Activated CD8-positive, alpha-beta T cell treated with anti-CD3 and anti-CD28 coated beads for 36 hours (primary cell): ENCODE data around the gene RAC3. TPM values are rescaled to one million over a fixed set of nuclear protein-coding genes. Genes with fewer than 3 reads are reported as not detected.
A peak's percentile ranks its signal among the peaks of the same experiment; 100 is the strongest.

Source experiments
- ATAC-seq: fragments of 200-7000 bp; cut with Tn5 transposase; one replicate; pipeline ENCODE4 v1.10.0; 2021; ENCODE audit warnings: mild to moderate bottlenecking, moderate library complexity
- CTCF ChIA-PET: fragments of 350-600 bp; sonication (Branson Sonifier 250); formaldehyde crosslinking; loops from one replicate; lab custom pipeline; 2021; ENCODE audit warnings: antibody characterized with exemption; lab: Charles Lee
- POLR2A ChIA-PET: fragments of 350-600 bp; sonication (Branson Sonifier 250); formaldehyde crosslinking; loops from one replicate; lab custom pipeline; 2021; ENCODE audit warnings: antibody characterized with exemption; lab: Charles Lee
- DNase-seq: peaks from one replicate; pipeline ENCODE4 v3.0.0-alpha.2; 2020
- H3K27ac Mint-ChIP-seq: one replicate; pipeline ENCODE4 v1.8.0; 2021; ENCODE audit warnings: mild to moderate bottlenecking, mixed read lengths
- H3K27me3 Mint-ChIP-seq: one replicate; pipeline ENCODE4 v1.8.0; 2021; ENCODE audit warnings: mixed read lengths
- H3K36me3 Mint-ChIP-seq: one replicate; pipeline ENCODE4 v1.8.0; 2021; ENCODE audit warnings: low read depth, mixed read lengths
- H3K4me1 Mint-ChIP-seq: one replicate; pipeline ENCODE4 v1.8.0; 2021; ENCODE audit warnings: low read depth, mixed read lengths
- H3K4me3 Mint-ChIP-seq: one replicate; pipeline ENCODE4 v1.8.0; 2021; ENCODE audit warnings: mild to moderate bottlenecking, moderate library complexity, mixed read lengths
- H3K9me3 Mint-ChIP-seq: one replicate; pipeline ENCODE4 v1.8.0; 2021; ENCODE audit warnings: mixed read lengths
- CTCF ChIP-seq: fragments of 200-600 bp; IDR thresholded peaks from one replicate; pipeline ENCODE4 v1.8.0; 2022; ENCODE audit warnings: antibody characterized with exemption, mild to moderate bottlenecking
- intact Hi-C: fragments of 100-400 bp; cut with micrococcal nuclease; formaldehyde crosslinking; loops from one replicate; pipeline ENCODE4 v1.10.0; 2022
- total RNA-seq, 2 experiments: library from RNA; stranded (reverse); gene quantifications; one replicate each; pipeline ENCODE4 v1.2.3, GENCODE V29; 2021

Gene RAC3
- total RNA-seq, 2 experiments from 2014 or later, result 5.5 to 5.8 TPM

GRCh38 chr17:82003411-82004381 is 27.8 kb upstream of the RAC3 start:
- intact Hi-C loops, result no loop called here
- H3K27ac Mint-ChIP-seq, result no peak overlapping the region
- TF ChIP-seq CTCF, result no peak

GRCh38 chr17:82004517-82005455 is 26.7 kb upstream of the RAC3 start:
- no peak for TF ChIP-seq CTCF
- Mint-ChIP-seq H3K4me3 (no peak overlapping the region), H3K9me3 (no peaks in the 10 kb centered on the region), H3K36me3 (no peaks in the 10 kb centered on the region), H3K4me1 (peaks cover 6% of the 10 kb centered on the region), H3K27ac (no peak overlapping the region), H3K27me3 (no peaks in the 10 kb centered on the region)
- intact Hi-C loops, result no loop called here
- no peak for DNase-seq
- ATAC-seq, result no peak
- POLR2A ChIA-PET, result no interaction called here
- CTCF ChIA-PET, result interaction anchor here (1.1 to 3.5 kb wide), 3 partner anchors 15 to 45 kb away, joined by 3 to 11 read pairs (median 5); no protein-coding TSS in a partner anchor

More at GRCh38 chr17:82003411-82004381, 27.8 kb upstream of the RAC3 start:
- Mint-ChIP-seq H3K4me3 (no peak overlapping the region), H3K4me1 (no peaks in the 10 kb centered on the region), H3K36me3 (no peaks in the 10 kb centered on the region), H3K27me3 (no peaks in the 10 kb centered on the region), H3K9me3 (no peaks in the 10 kb centered on the region)
- ChIA-PET CTCF (interaction anchor here (1.4 to 3.5 kb wide), 2 partner anchors 17 to 44 kb away, joined by 5 to 11 read pairs; no protein-coding TSS in a partner anchor), POLR2A (interaction anchor here (0.6 kb wide), 2 partner anchors 179 to 507 kb away, joined by 3 read pairs; no protein-coding TSS in a partner anchor)
- DNase-seq, result peak; percentile 23
- peak; percentile 59 for ATAC-seq

DNA sequence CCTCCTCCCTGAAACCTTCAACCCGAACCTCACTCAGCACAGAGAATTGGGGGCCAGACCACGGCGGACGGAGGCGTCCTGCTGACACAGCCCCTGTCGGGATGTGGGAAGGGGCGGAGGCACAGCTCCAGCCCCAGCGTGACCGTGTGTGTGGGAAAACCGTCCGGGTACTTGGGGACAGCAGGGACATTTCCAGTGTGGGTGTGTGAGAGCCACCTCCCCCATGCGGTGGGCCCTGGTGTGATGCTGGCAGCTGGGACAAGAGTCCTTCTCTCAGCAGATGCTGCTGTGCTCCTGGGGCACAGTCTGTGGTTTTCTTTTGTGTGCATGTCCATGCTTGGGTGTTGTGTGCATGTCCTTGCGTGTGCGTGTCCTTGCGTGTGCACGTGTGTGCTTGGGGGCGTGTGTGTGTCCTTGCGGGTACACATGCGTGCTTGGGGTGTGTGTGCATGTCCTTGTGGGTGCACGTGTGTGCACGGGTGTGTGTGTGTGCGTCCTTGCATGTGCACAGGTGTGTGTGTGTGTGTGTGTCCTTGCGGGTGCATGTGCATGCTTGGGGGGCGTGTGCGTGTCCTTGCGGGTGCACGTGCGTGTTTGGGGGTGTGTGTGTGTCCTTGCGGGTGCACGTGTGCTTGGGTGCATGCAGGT is 25.7 kb upstream of the RAC3 start:
- ChIA-PET POLR2A (no interaction called here), CTCF (no interaction called here)
- no peak for TF ChIP-seq CTCF
- no peak for ATAC-seq
- Mint-ChIP-seq H3K9me3 (no peaks in the 10 kb centered on the region), H3K36me3 (no peaks in the 10 kb centered on the region), H3K4me1 (peaks cover 6% of the 10 kb centered on the region), H3K27me3 (no peaks in the 10 kb centered on the region), H3K27ac (no peak overlapping the region), H3K4me3 (no peak overlapping the region)
- DNase-seq, result no peak
- intact Hi-C loops, result no loop called here

DNA sequence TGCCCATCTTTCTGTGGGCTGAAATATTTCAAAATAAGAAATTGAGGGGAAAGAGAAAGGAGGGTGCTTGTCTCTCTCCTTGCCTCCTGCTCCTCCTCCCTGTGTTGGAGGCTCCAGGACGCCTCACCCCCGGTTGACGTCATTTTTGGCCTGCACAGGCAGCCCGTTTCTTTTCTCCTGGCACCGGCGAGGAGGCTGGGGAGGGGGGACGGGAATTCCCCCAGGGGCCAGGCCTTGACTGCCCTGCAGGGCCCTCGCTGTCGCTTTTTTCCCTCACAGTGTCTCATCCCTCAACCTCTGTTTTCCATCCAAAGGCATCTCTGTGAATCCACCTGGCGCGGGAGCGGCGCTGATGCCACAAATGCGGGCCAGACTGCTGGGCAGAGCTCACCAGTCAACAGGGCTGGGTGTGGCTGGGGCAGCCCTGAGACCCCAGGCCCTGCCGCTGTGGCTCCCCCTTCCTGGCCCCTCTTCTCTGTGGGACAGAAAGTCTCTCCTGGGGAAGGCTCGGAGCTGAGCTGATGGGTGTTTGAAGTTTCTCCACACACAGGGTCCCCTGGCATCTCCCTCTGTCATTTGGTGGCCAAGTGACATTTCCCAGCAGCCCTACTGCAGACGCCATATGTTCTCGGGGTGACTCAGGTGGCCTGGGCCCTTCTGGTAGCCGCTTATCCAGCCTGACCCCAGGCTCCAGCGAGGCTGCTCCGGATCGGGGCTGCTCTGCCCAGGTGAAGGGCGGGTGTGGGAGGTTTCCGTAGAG is 24.8 kb upstream of the RAC3 start:
- H3K27me3 Mint-ChIP-seq, result no peaks in the 10 kb centered on the region
- TF ChIP-seq CTCF, result no peak

More for the DNA sequence above, 24.8 kb upstream of the RAC3 start:
- no peaks in the 10 kb centered on the region for H3K9me3 Mint-ChIP-seq
- H3K27ac Mint-ChIP-seq, result no peak overlapping the region
- no peaks in the 10 kb centered on the region for H3K36me3 Mint-ChIP-seq
- peaks cover 6% of the 10 kb centered on the region for H3K4me1 Mint-ChIP-seq
- POLR2A ChIA-PET, result no interaction called here
- CTCF ChIA-PET, result no interaction called here
- intact Hi-C loops, result no loop called here
- ATAC-seq, result no peak
- no peak for DNase-seq
- no peak overlapping the region for H3K4me3 Mint-ChIP-seq
